A673 (cell line): ENCODE data around the gene SEC61A1. TPM values are rescaled to one million over a fixed set of nuclear protein-coding genes. Genes with fewer than 3 reads are reported as not detected.

Experiments used
- BruUV-seq: library from RNA; stranded (reverse); fragments of 400-500 nt; replicated peaks from 2 replicates; lab custom pipeline; 2021; lab: Mats Ljungman, UMichigan
- CTCF ChIA-PET: fragments of 300-600 bp; sonication (Branson Sonifier 250); formaldehyde crosslinking; loops from one replicate; lab custom pipeline; 2022; ENCODE audit warnings: antibody characterized with exemption; lab: Charles Lee
- POLR2A ChIA-PET: fragments of 300-600 bp; sonication (Branson Sonifier 250); formaldehyde crosslinking; loops from one replicate; lab custom pipeline; 2022; ENCODE audit warnings: antibody characterized with exemption; ENCODE audit not compliant: low non-redundant PET; lab: Charles Lee
- DNase-seq: peaks from one replicate; pipeline ENCODE4 v3.0.0-alpha.2; 2015; ENCODE audit warnings: low spot score
- H3K27ac ChIP-seq: fragments of 200-600 bp; sonication (generic); 2 replicates; pipeline ENCODE4 v1.5.1; 2016; ENCODE audit warnings: mixed run types, low read depth, mild to moderate bottlenecking, mixed read lengths, antibody characterized with exemption, low read length; ENCODE audit not compliant: poor library complexity, severe bottlenecking
- H3K27me3 ChIP-seq: fragments of 200-600 bp; sonication (generic); replicated peaks from 2 replicates; pipeline ENCODE4 v1.6.1; 2017; ENCODE audit warnings: mixed run types, low read depth, mild to moderate bottlenecking, mixed read lengths, antibody characterized with exemption, low read length; ENCODE audit not compliant: insufficient read depth, poor library complexity
- H3K36me3 ChIP-seq: fragments of 200-600 bp; sonication (generic); 2 replicates; pipeline ENCODE4 v1.6.1; 2016; ENCODE audit warnings: mixed run types, mild to moderate bottlenecking, mixed read lengths, antibody characterized with exemption, low read length; ENCODE audit not compliant: insufficient read depth, poor library complexity, severe bottlenecking
- H3K4me1 ChIP-seq: fragments of 200-600 bp; sonication (generic); 2 replicates; pipeline ENCODE4 v1.6.1; 2017; ENCODE audit warnings: mixed run types, mild to moderate bottlenecking, mixed read lengths, antibody characterized with exemption, low read length; ENCODE audit not compliant: insufficient read depth, poor library complexity, severe bottlenecking
- H3K4me3 ChIP-seq: fragments of 200-600 bp; sonication (generic); 2 replicates; pipeline ENCODE4 v1.5.1; 2016; ENCODE audit warnings: low read depth, mixed run types, mild to moderate bottlenecking, mixed read lengths, low read length; ENCODE audit not compliant: poor library complexity, severe bottlenecking
- H3K9me3 ChIP-seq: fragments of 200-600 bp; sonication (generic); 2 replicates; pipeline ENCODE4 v1.6.1; 2016; ENCODE audit warnings: mixed run types, low read depth, mild to moderate bottlenecking, mixed read lengths, antibody characterized with exemption, low read length; ENCODE audit not compliant: poor library complexity, severe bottlenecking
- CTCF ChIP-seq: fragments of 300-800, 200-600 bp; sonication (generic); conservative IDR thresholded peaks from 2 replicates; pipeline ENCODE4 v1.5.1; 2017; ENCODE audit warnings: low read depth, mild to moderate bottlenecking, antibody characterized with exemption, low read length, moderate library complexity, mixed read lengths
- EZH2 ChIP-seq: fragments of 200-600 bp; sonication (generic); IDR thresholded peaks from 2 replicates; pipeline ENCODE4 v1.6.1; 2017; ENCODE audit warnings: borderline replicate concordance, low read depth, mild to moderate bottlenecking, mixed read lengths, antibody characterized with exemption, low read length; ENCODE audit not compliant: poor library complexity, severe bottlenecking
- intact Hi-C: fragments of 100-400 bp; cut with micrococcal nuclease; formaldehyde crosslinking; loops from one replicate; pipeline ENCODE4 v1.10.0; 2022; ENCODE audit not compliant: unreplicated experiment
- total RNA-seq: library from RNA; stranded (reverse); gene quantifications from 2 replicates; pipeline ENCODE4 v1.2.3, GENCODE V29; 2021

Gene SEC61A1
- total RNA-seq, 1 experiment from 2014 or later, result 176 TPM

- Histone ChIP-seq H3K4me3 (no peak overlapping the region), H3K9me3 (no peaks in the 10 kb centered on the region), H3K27me3 (no peaks in the 10 kb centered on the region), H3K27ac (no peak overlapping the region), H3K4me1 (no peaks in the 10 kb centered on the region), H3K36me3 (peaks cover 57% of the 10 kb centered on the region)
- BruUV-seq, result no TSS peak
- POLR2A ChIA-PET, result no interaction called here
- TF ChIP-seq EZH2 (no peak), CTCF (no peak)
- no peak for DNase-seq
- CTCF ChIA-PET, result no interaction called here
- intact Hi-C loops, result no loop called here
These were observed 39.3 kb downstream of the SEC61A1 start for GRCh38 chr3:128091586-128091985.

DNA sequence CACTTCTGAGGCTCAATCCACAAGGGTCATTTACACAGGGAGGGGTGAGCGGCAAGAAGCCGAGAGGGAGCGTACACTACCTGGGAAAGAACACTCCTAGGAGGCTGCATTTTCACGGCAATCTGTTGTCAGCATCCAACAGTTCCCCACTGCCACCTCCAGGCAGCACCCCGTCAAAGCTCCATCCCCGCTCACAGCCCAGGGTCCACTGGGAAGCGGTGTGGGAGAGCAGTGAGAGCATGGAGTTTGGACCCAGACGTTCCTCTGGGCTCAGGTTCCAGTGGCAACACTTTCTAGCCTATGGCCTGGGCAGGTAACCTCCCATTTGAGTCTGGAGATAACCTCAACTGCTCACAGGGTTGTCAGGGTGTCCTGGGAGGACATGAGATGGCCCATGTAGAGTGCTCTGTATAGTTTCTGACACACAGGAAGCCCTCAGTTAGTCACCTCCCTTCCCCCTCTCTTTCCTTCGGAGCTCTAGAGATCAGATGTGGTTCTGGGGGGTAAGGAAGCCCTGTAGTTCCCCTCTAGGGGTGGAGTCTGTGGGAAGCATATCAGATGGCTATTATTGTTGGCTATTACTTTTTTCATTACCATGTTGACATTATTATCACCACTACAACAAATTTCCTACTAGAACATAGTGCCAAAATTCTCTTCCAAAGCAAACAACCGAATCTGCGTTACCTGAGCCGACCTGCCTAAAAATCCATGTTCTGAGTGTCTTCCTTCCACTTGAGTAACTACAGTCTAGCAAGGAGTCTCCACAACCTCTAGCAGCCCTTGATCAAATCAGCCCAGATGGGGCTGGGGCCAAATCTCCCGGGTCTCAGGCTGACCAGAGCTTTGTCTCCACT, 42.3 kb downstream of the SEC61A1 start:
- ChIA-PET POLR2A (no interaction called here), CTCF (interaction anchor here (1.7 kb wide), 1 partner anchor 39 kb away, joined by 5 read pairs; no protein-coding TSS in a partner anchor)
- intact Hi-C loops, result no loop called here
- Histone ChIP-seq H3K4me1 (no peaks in the 10 kb centered on the region), H3K36me3 (peaks cover 65% of the 10 kb centered on the region), H3K27me3 (no peaks in the 10 kb centered on the region), H3K4me3 (no peak overlapping the region), H3K27ac (no peak overlapping the region), H3K9me3 (no peaks in the 10 kb centered on the region)
- no TSS peak for BruUV-seq
- TF ChIP-seq EZH2, result no peak
- TF ChIP-seq CTCF, result no peak
- DNase-seq, result no peak

DNA sequence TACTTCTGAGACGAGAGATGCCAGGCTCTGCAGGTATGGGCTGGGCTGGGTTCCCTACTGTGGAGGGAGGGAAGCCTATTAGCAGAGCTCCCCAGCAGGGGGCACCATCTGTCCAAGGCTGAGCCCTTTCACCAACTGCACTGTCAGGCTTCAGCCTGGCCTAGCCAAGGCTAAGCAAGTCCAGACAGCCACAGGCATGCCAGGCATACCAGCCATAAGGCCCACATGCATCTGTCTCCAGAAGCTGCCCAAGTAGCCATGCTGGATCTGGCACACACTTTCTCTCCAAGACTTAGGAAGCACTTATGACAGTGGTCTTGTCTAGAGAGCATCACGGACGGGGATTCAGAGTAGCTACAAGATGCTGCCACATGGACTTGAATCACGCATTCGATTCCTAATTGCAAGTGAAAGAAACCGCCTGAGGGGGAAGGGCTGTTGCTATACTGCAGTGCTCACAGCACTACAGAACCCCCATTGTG, 43.0 kb downstream of the SEC61A1 start:
- Histone ChIP-seq H3K27me3 (no peaks in the 10 kb centered on the region), H3K9me3 (no peaks in the 10 kb centered on the region), H3K27ac (no peak overlapping the region), H3K36me3 (peaks cover 73% of the 10 kb centered on the region), H3K4me3 (no peak overlapping the region), H3K4me1 (no peaks in the 10 kb centered on the region)
- DNase-seq, result peak; percentile 59
- TF ChIP-seq CTCF, result peak; percentile 69
- no peak for TF ChIP-seq EZH2
- CTCF ChIA-PET, result interaction anchor here (0.5 to 1.7 kb wide), 2 partner anchors 38 to 402 kb away, joined by 3 to 5 read pairs; no protein-coding TSS in a partner anchor
- intact Hi-C loops, result no loop called here
- POLR2A ChIA-PET, result no interaction called here
- BruUV-seq, result no TSS peak
